ENCODE measurements around the gene SRSF6.
A peak's percentile ranks its signal among the peaks of the same experiment; 100 is the strongest.

The SRSF6 gene

GRCh38 chr20:43506238-43506637, 48.5 kb downstream of the SRSF6 start:
- Histone ChIP-seq H3K27me3 (ENCODE audit: low read length) (no peaks in the 10 kb centered on the region), H2AFZ (ENCODE audit: low read depth, low read length, severe bottlenecking) (no peak overlapping the region), H4K20me1 (ENCODE audit: low read depth, low read length) (no peaks in the 10 kb centered on the region), H3K9me3 (ENCODE audit: insufficient read depth, low read length) (no peaks in the 10 kb centered on the region), H3K9ac (ENCODE audit: low read length) (no peak overlapping the region), H3K27ac (ENCODE audit: low read depth, low read length) (no peak overlapping the region), H3K4me2 (ENCODE audit: low read depth, low read length, poor library complexity, severe bottlenecking) (no peak overlapping the region), H3F3A (ENCODE audit: insufficient read depth) (no peaks in the 10 kb centered on the region), H3K79me2 (ENCODE audit: insufficient read depth, low read length) (no peaks in the 10 kb centered on the region), H3K9me2 (replicated peaks; ENCODE audit: insufficient read depth, low read length) (no peaks in the 10 kb centered on the region), H3K4me3 (ENCODE audit: insufficient read depth, low read length, poor library complexity, severe bottlenecking) (no peak overlapping the region), H3K36me3 (ENCODE audit: low read length) (no peaks in the 10 kb centered on the region)
- TF ChIP-seq CTCF (IDR thresholded peaks at IDR 0.05; ENCODE audit: insufficient read depth, low read length, poor library complexity, severe bottlenecking) (no peak), EZH2phosphoT487 (conservative IDR thresholded peaks at IDR 0.05; ENCODE audit: low read length) (no peak)

GRCh38 chr20:43507150-43508080, 49.7 kb downstream of the SRSF6 start, which contains the start of gene L3MBTL1:
L3MBTL1 (plus strand) TSS chr20:43507697; CDS start chr20:43513504, 5,807 bp downstream.
- H3K27me3 ChIP-seq (ENCODE audit: low read length): no peaks in the 10 kb centered on the region
- no peak within 1 kb of the TSS for H2AFZ ChIP-seq (ENCODE audit: low read depth, low read length, severe bottlenecking)
- TF ChIP-seq CTCF (IDR thresholded peaks at IDR 0.05; ENCODE audit: insufficient read depth, low read length, poor library complexity, severe bottlenecking): no peak
- no peak for TF ChIP-seq EZH2phosphoT487 (conservative IDR thresholded peaks at IDR 0.05; ENCODE audit: low read length)
- H3K4me3 ChIP-seq (ENCODE audit: insufficient read depth, low read length, poor library complexity, severe bottlenecking): no peak within 1 kb of the TSS
- H3K9ac ChIP-seq (ENCODE audit: low read length): no peak within 1 kb of the TSS
- no peaks in the 10 kb centered on the region for H3K79me2 ChIP-seq (ENCODE audit: insufficient read depth, low read length)
- H3K9me2 ChIP-seq (replicated peaks; ENCODE audit: insufficient read depth, low read length): no peaks in the 10 kb centered on the region
- H3F3A ChIP-seq (ENCODE audit: insufficient read depth): no peaks in the 10 kb centered on the region
- H3K36me3 ChIP-seq (ENCODE audit: low read length): no peaks in the 10 kb centered on the region
- H4K20me1 ChIP-seq (ENCODE audit: low read depth, low read length): no peaks in the 10 kb centered on the region
- no peak within 1 kb of the TSS for H3K27ac ChIP-seq (ENCODE audit: low read depth, low read length)
- peak within 1 kb of the TSS; percentile 24 for H3K4me2 ChIP-seq (ENCODE audit: low read depth, low read length, poor library complexity, severe bottlenecking)
- H3K9me3 ChIP-seq (ENCODE audit: insufficient read depth, low read length): no peaks in the 10 kb centered on the region

- H3K9ac ChIP-seq (ENCODE audit: low read length): no peak overlapping the region
- no peaks in the 10 kb centered on the region for H3K36me3 ChIP-seq (ENCODE audit: low read length)
- H3K4me3 ChIP-seq (ENCODE audit: insufficient read depth, low read length, poor library complexity, severe bottlenecking): no peak overlapping the region
Observed at GRCh38 chr20:43508106-43508505, 50.4 kb downstream of the SRSF6 start.

More at GRCh38 chr20:43508106-43508505, 50.4 kb downstream of the SRSF6 start:
- peak overlapping the region; percentile 24 for H3K4me2 ChIP-seq (ENCODE audit: low read depth, low read length, poor library complexity, severe bottlenecking)
- no peaks in the 10 kb centered on the region for H3K9me2 ChIP-seq (replicated peaks; ENCODE audit: insufficient read depth, low read length)
- no peaks in the 10 kb centered on the region for H3K27me3 ChIP-seq (ENCODE audit: low read length)
- H3F3A ChIP-seq (ENCODE audit: insufficient read depth): no peaks in the 10 kb centered on the region
- TF ChIP-seq EZH2phosphoT487 (conservative IDR thresholded peaks at IDR 0.05; ENCODE audit: low read length) (no peak), CTCF (IDR thresholded peaks at IDR 0.05; ENCODE audit: insufficient read depth, low read length, poor library complexity, severe bottlenecking) (no peak)
- no peak overlapping the region for H2AFZ ChIP-seq (ENCODE audit: low read depth, low read length, severe bottlenecking)
- H4K20me1 ChIP-seq (ENCODE audit: low read depth, low read length): no peaks in the 10 kb centered on the region
- no peaks in the 10 kb centered on the region for H3K9me3 ChIP-seq (ENCODE audit: insufficient read depth, low read length)
- H3K27ac ChIP-seq (ENCODE audit: low read depth, low read length): no peak overlapping the region
- H3K79me2 ChIP-seq (ENCODE audit: insufficient read depth, low read length): no peaks in the 10 kb centered on the region
